Measurements from ENCODE around the gene BCLAF1. TPM values are rescaled to one million over a fixed set of nuclear protein-coding genes. Genes with fewer than 3 reads are reported as not detected.

The BCLAF1 gene
- total and polyA plus RNA-seq, 9 of the 15 experiments (the other 6 are each of a cell fraction or from before 2014, with no cell fraction given) = 65.4 to 286 (median 165) TPM

DNA sequence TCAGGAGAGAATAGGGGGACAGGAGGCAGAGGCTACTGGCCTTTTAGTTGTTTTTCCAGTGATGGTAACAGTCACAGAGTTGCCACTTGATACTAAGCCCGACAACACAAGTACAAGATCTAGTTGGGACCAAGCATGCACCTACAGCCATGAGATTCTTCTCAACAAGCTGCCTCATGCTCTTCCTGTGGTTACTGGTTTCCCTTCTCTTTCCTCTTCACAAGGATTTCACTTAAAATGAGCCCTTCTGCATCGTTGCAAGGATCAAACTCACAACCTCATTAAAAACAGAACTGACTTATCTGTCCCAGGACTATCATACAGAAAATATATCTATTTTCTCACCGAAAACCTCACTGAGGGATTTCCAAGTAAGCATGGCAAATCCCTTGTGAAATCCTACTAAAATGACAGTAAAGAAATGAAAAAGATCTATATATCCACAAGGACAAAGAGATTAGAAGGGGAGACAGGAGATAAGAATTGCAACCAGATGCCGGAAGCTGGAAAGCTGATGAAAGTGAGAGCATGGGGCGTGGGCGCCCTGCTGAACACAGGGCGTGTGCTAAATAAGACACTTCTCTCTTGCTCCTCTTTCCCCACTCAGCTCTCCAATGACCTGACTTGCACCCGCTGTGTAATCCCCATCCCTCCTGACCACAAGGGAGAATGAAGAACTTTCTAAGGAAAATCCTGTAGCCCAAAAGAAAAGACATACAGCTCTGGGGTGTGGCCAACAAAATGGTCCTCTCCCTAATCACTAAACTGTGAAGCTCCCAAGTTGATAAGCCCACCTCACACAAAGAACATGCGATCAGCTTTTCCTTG lies 53.0 kb downstream of the BCLAF1 start (continued):
- TF ChIP-seq ZNF239 (CRISPR knock-in tag; IDR thresholded peaks at IDR 0.05) (no peak), LCOR (CRISPR knock-in tag; IDR thresholded peaks at IDR 0.05) (no peak), SMAD3 (CRISPR knock-in tag; conservative IDR thresholded peaks at IDR 0.05) (no peak), ZNF184 (CRISPR knock-in tag; IDR thresholded peaks at IDR 0.05) (no peak), ETV5 (CRISPR knock-in tag; IDR thresholded peaks at IDR 0.05; ENCODE audit: low read depth) (peak; percentile 94), SRSF3 (IDR thresholded peaks at IDR 0.05; ENCODE audit: insufficient read depth, low read length) (no peak), TEAD1 (CRISPR knock-in tag; IDR thresholded peaks at IDR 0.05) (no peak), KDM2B (CRISPR knock-in tag; IDR thresholded peaks at IDR 0.05) (no peak), SAFB2 (IDR thresholded peaks at IDR 0.05; ENCODE audit: borderline replicate concordance, low read depth, low read length, severe bottlenecking) (no peak), NR2C1 (IDR thresholded peaks at IDR 0.05) (no peak), NR2C1 (tag; IDR thresholded peaks at IDR 0.05) (no peak; the same call in 1 of the 2 replicates), ZBTB1 (CRISPR knock-in tag; IDR thresholded peaks at IDR 0.05; ENCODE audit: borderline replicate concordance, low read depth) (no peak), SRF (CRISPR knock-in tag; IDR thresholded peaks at IDR 0.05) (no peak), TAF1 (IDR thresholded peaks at IDR 0.05; ENCODE audit: control insufficient read depth, extremely low read depth, insufficient read depth, low read length, severe bottlenecking) (no peak), ZNF224 (CRISPR knock-in tag; IDR thresholded peaks at IDR 0.05) (no peak), SIRT6 (IDR thresholded peaks at IDR 0.05; ENCODE audit: low read depth, low read length) (no peak)
- TF ChIP-seq, protein P1, sequence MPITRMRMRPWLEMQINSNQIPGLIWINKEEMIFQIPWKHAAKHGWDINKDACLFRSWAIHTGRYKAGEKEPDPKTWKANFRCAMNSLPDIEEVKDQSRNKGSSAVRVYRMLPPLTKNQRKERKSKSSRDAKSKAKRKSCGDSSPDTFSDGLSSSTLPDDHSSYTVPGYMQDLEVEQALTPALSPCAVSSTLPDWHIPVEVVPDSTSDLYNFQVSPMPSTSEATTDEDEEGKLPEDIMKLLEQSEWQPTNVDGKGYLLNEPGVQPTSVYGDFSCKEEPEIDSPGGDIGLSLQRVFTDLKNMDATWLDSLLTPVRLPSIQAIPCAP (CRISPR knock-in tag; IDR thresholded peaks at IDR 0.05; ENCODE audit: borderline replicate concordance) = no peak
- TF ChIP-seq, protein P2, sequence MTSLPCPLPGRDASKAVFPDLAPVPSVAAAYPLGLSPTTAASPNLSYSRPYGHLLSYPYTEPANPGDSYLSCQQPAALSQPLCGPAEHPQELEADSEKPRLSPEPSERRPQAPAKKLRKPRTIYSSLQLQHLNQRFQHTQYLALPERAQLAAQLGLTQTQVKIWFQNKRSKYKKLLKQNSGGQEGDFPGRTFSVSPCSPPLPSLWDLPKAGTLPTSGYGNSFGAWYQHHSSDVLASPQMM (CRISPR knock-in tag; IDR thresholded peaks at IDR 0.05) = no peak
- TF ChIP-seq, protein P3, sequence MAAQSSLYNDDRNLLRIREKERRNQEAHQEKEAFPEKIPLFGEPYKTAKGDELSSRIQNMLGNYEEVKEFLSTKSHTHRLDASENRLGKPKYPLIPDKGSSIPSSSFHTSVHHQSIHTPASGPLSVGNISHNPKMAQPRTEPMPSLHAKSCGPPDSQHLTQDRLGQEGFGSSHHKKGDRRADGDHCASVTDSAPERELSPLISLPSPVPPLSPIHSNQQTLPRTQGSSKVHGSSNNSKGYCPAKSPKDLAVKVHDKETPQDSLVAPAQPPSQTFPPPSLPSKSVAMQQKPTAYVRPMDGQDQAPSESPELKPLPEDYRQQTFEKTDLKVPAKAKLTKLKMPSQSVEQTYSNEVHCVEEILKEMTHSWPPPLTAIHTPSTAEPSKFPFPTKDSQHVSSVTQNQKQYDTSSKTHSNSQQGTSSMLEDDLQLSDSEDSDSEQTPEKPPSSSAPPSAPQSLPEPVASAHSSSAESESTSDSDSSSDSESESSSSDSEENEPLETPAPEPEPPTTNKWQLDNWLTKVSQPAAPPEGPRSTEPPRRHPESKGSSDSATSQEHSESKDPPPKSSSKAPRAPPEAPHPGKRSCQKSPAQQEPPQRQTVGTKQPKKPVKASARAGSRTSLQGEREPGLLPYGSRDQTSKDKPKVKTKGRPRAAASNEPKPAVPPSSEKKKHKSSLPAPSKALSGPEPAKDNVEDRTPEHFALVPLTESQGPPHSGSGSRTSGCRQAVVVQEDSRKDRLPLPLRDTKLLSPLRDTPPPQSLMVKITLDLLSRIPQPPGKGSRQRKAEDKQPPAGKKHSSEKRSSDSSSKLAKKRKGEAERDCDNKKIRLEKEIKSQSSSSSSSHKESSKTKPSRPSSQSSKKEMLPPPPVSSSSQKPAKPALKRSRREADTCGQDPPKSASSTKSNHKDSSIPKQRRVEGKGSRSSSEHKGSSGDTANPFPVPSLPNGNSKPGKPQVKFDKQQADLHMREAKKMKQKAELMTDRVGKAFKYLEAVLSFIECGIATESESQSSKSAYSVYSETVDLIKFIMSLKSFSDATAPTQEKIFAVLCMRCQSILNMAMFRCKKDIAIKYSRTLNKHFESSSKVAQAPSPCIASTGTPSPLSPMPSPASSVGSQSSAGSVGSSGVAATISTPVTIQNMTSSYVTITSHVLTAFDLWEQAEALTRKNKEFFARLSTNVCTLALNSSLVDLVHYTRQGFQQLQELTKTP (IDR thresholded peaks at IDR 0.05; ENCODE audit: low read depth in 1 of 2, partially characterized antibody in 2 of 2) = peak; percentile 69 to 74
- TF ChIP-seq, protein P4, sequence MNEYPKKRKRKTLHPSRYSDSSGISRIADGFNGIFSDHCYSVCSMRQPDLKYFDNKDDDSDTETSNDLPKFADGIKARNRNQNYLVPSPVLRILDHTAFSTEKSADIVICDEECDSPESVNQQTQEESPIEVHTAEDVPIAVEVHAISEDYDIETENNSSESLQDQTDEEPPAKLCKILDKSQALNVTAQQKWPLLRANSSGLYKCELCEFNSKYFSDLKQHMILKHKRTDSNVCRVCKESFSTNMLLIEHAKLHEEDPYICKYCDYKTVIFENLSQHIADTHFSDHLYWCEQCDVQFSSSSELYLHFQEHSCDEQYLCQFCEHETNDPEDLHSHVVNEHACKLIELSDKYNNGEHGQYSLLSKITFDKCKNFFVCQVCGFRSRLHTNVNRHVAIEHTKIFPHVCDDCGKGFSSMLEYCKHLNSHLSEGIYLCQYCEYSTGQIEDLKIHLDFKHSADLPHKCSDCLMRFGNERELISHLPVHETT (CRISPR knock-in tag; conservative IDR thresholded peaks at IDR 0.05 in 1 of 2, IDR thresholded peaks at IDR 0.05 in 1 of 2) = peak in 1 of 2 experiments; percentile 42; a peak in 1 of 4 replicates
